DOHH2 (cell line): Measurements from ENCODE around the gene OR56B1.

Experiments used
- CTCF ChIP-seq: fragments of 200-600 bp; sonication (generic); IDR thresholded peaks from one replicate; pipeline ENCODE4 v1.5.1; 2014; ENCODE audit warnings: antibody characterized with exemption, mild to moderate bottlenecking, low read depth, low read length; ENCODE audit not compliant: poor library complexity, severe bottlenecking
- EZH2phosphoT487 ChIP-seq: fragments of 200-600 bp; sonication (generic); IDR thresholded peaks from 2 replicates; pipeline ENCODE4 v1.6.1; 2017; ENCODE audit warnings: borderline replicate concordance, mild to moderate bottlenecking, antibody characterized with exemption, low read length, moderate library complexity, mixed read lengths

- TF ChIP-seq CTCF (no peak), EZH2phosphoT487 (no peak)
These were observed 35.7 kb upstream of the OR56B1 start for GRCh38 chr11:5700421-5701054.
